Measurements from ENCODE around the gene SLC29A1.

The SLC29A1 gene

GRCh38 chr6:44264154-44265006, 41.0 kb downstream of the SLC29A1 start:
- TF ChIP-seq CTCF (IDR thresholded peaks at IDR 0.05; ENCODE audit: control insufficient read depth, insufficient read depth, low read depth, low read length, missing control alignments), result no peak
- DNase-seq (ENCODE audit: low read depth), result no peak
- H3K4me3 ChIP-seq (ENCODE audit: control insufficient read depth, low read depth, low read length), result peak overlapping the region; percentile 93

GRCh38 chr6:44265007-44265721, 41.8 kb downstream of the SLC29A1 start, which contains the start of gene NFKBIE:
Gene NFKBIE, minus strand, starts transcription at chr6:44265551. Its CDS starts 205 bp downstream, at chr6:44265346.
- DNase-seq (ENCODE audit: low read depth), result peak; percentile 52
- peak within 1 kb of the TSS; percentile 93 for H3K4me3 ChIP-seq (ENCODE audit: control insufficient read depth, low read depth, low read length)
- peak; percentile 34 for TF ChIP-seq CTCF (IDR thresholded peaks at IDR 0.05; ENCODE audit: control insufficient read depth, insufficient read depth, low read depth, low read length, missing control alignments)

GRCh38 chr6:44265722-44266233, 42.4 kb downstream of the SLC29A1 start:
- TF ChIP-seq CTCF (IDR thresholded peaks at IDR 0.05; ENCODE audit: control insufficient read depth, insufficient read depth, low read depth, low read length, missing control alignments), result no peak
- no peak overlapping the region; the same call in 1 of the 2 replicates for H3K4me3 ChIP-seq (ENCODE audit: control insufficient read depth, low read depth, low read length)
- no peak for DNase-seq (ENCODE audit: low read depth)

- no peak overlapping the region for H3K4me3 ChIP-seq (ENCODE audit: control insufficient read depth, low read depth, low read length)
- no peak for DNase-seq (ENCODE audit: low read depth)
- TF ChIP-seq CTCF (IDR thresholded peaks at IDR 0.05; ENCODE audit: control insufficient read depth, insufficient read depth, low read depth, low read length, missing control alignments), result no peak
Measured at GRCh38 chr6:44266347-44266746, 43.0 kb downstream of the SLC29A1 start.

GRCh38 chr6:44267252-44267651, 43.9 kb downstream of the SLC29A1 start:
- no peak overlapping the region for H3K4me3 ChIP-seq (ENCODE audit: control insufficient read depth, low read depth, low read length)
- DNase-seq (ENCODE audit: low read depth), result no peak
- no peak for TF ChIP-seq CTCF (IDR thresholded peaks at IDR 0.05; ENCODE audit: control insufficient read depth, insufficient read depth, low read depth, low read length, missing control alignments)

GRCh38 chr6:44268095-44268628, 44.8 kb downstream of the SLC29A1 start:
- no peak for DNase-seq (ENCODE audit: low read depth)
- TF ChIP-seq CTCF (IDR thresholded peaks at IDR 0.05; ENCODE audit: control insufficient read depth, insufficient read depth, low read depth, low read length, missing control alignments), result peak; percentile 94
- no peak overlapping the region for H3K4me3 ChIP-seq (ENCODE audit: control insufficient read depth, low read depth, low read length)
